ENCODE data around the gene PPP2R3B. TPM values are rescaled to one million over a fixed set of nuclear protein-coding genes. Genes with fewer than 3 reads are reported as not detected.
A peak's percentile ranks its signal among the peaks of the same experiment; 100 is the strongest.

PPP2R3B gene, protein sequence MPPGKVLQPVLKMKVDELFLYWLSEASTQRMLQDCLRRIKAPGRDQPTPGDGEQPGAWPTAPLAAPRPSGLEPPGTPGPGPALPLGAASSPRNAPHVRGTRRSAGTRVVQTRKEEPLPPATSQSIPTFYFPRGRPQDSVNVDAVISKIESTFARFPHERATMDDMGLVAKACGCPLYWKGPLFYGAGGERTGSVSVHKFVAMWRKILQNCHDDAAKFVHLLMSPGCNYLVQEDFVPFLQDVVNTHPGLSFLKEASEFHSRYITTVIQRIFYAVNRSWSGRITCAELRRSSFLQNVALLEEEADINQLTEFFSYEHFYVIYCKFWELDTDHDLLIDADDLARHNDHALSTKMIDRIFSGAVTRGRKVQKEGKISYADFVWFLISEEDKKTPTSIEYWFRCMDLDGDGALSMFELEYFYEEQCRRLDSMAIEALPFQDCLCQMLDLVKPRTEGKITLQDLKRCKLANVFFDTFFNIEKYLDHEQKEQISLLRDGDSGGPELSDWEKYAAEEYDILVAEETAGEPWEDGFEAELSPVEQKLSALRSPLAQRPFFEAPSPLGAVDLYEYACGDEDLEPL
- polyA plus RNA-seq (2013, experiment 1 of 2), result 57.0 TPM
- polyA plus RNA-seq (2013, experiment 2 of 2), result 53.8 TPM

DNA sequence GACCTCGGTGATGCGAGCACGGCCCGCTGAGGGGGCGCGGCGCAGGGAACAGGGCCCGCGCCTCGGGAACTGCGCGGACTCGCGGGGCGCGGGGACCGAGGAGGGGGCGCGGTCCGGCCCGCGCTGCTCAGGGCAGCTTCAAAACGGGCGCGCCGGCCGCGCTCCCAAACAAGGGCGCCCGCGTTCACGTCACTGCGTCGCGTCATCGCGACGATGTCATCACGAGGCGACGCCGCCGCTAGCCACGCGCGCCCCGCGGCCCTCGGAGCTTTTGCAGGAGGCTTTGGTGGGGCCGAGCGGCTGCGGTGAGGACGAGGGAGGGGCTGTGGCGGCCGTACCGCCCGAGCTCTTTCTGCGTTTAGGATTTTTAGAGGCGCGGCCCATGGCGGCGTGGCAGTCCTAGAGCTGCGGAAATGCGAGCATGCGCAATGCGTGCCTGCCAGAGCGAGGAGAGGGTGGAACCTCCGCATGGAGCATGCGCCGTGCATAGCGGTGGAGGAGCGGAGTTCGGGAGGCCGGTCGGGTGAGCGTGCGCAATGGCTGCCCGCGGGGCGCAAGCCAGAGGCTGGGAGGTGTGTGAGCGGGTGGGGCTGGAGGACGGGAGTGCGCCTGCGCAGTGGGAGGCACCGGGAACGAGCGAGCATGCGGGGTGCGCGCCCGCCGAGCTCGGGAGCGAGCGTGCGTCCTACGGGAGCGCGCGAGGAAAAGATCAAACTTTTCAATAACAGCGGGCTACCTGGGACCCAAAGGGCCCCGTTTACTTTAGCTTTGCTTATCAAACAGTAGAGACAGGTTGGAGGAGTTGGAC lies at the start of gene PPP2R3B:
PPP2R3B (minus strand) TSS at position 140 of the 808 bp plus-strand sequence. CDS start 216 bp downstream, outside the sequence.
- Histone ChIP-seq H3K4me3 (ENCODE audit: low read length in 2 of 2) (peak within 1 kb of the TSS; percentile 93 to 95), H4K8ac (ENCODE audit: low read depth, low read length) (no peak within 1 kb of the TSS), H2BK120ac (ENCODE audit: low read depth, low read length) (peak within 1 kb of the TSS; percentile 93), H3K79me1 (ENCODE audit: low read depth, low read length) (no peaks in the 10 kb centered on the region), H4K91ac (ENCODE audit: low read depth, low read length, poor library complexity) (peak within 1 kb of the TSS; percentile 94), H3K9me3 (replicated peaks in 1 of 2; ENCODE audit: control insufficient read depth in 2 of 2, insufficient read depth in 1 of 2, low read depth in 1 of 2, low read length in 2 of 2) (no peaks in the 10 kb centered on the region), H3K4me1 (ENCODE audit: control insufficient read depth in 2 of 2, insufficient read depth in 1 of 2, low read depth in 1 of 2, low read length in 2 of 2) (peaks cover 4 to 10% of the 10 kb centered on the region in 2 donors), H3K27me3 (ENCODE audit: control insufficient read depth in 3 of 3, insufficient read depth in 3 of 3, low read depth in 1 of 3, low read length in 3 of 3) (no peaks in the 10 kb centered on the region), H3K4me2 (ENCODE audit: insufficient read depth, low read length, poor library complexity, severe bottlenecking) (peak within 1 kb of the TSS; percentile 65), H3K23ac (ENCODE audit: low read depth, low read length, poor library complexity) (peak within 1 kb of the TSS; percentile 100), H3K36me3 (replicated peaks in 1 of 2; ENCODE audit: control insufficient read depth in 2 of 2, insufficient read depth in 2 of 2, low read length in 2 of 2) (peaks cover 0 to 11% of the 10 kb centered on the region in 2 donors), H2BK12ac (ENCODE audit: low read length) (no peak within 1 kb of the TSS), H2AFZ (ENCODE audit: low read length) (peak within 1 kb of the TSS; percentile 100), H3K18ac (ENCODE audit: low read length) (peak within 1 kb of the TSS; percentile 100), H2AK5ac (ENCODE audit: low read depth, low read length) (peak within 1 kb of the TSS; percentile 71), H3K27ac (replicated peaks; ENCODE audit: low read length) (peak within 1 kb of the TSS; percentile 87), H2BK15ac (ENCODE audit: low read length) (no peak within 1 kb of the TSS), H3K4ac (ENCODE audit: low read length) (no peak within 1 kb of the TSS), H2BK5ac (ENCODE audit: low read length) (peak within 1 kb of the TSS; percentile 99), H3K14ac (ENCODE audit: low read length) (peak within 1 kb of the TSS; percentile 75), H3K9ac (ENCODE audit: low read depth, low read length, poor library complexity) (peak within 1 kb of the TSS; percentile 95)
- peak; percentile 98 for DNase-seq (ENCODE audit: low spot score)
- no CpG with 5 or more reads among the region's 102 CpGs for WGBS, 2 donors (ENCODE audit: extremely low coverage in 2 of 2, insufficient read length in 2 of 2, insufficient replicate concordance in 1 of 2)

DNA sequence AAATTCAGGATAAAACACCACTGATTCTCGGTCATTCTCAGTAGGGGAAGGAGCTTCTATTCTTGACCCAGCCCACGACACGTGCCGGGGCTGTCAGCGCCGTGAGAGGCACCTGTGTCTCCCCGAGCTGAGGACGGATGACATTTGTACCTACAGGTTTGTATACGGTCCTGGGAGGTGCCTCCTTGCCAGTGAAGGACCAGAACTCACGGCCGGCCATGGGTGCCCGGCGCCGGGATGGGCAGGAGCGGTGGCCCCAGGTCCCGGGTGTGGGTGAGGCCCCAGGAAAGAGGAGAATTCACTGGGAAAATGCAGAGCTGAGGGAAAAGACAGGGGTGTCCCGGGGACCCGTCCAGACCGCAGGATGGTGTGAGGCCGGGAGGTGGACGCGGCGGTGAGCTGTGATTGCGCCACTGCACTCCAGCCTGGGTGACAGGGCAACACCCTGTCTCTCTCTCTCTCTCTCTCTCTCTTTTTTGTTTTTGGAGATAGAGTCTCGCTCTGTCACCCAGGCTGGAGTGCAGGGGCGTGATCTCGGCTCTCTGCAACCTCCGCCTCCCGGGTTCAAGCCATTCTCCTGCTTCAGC lies 48.9 kb upstream of the PPP2R3B start:
- Histone ChIP-seq H3K9ac (ENCODE audit: low read depth, low read length, poor library complexity) (no peak overlapping the region), H3K4me1 (ENCODE audit: control insufficient read depth in 2 of 2, insufficient read depth in 1 of 2, low read depth in 1 of 2, low read length in 2 of 2) (no peaks in the 10 kb centered on the region), H2AK5ac (ENCODE audit: low read depth, low read length) (peak overlapping the region; percentile 84), H3K4ac (ENCODE audit: low read length) (no peak overlapping the region), H3K14ac (ENCODE audit: low read length) (peak overlapping the region; percentile 38), H2BK12ac (ENCODE audit: low read length) (no peak overlapping the region), H4K8ac (ENCODE audit: low read depth, low read length) (no peak overlapping the region), H3K4me3 (ENCODE audit: low read length in 2 of 2) (no peak overlapping the region), H2BK120ac (ENCODE audit: low read depth, low read length) (no peak overlapping the region), H2AFZ (ENCODE audit: low read length) (no peak overlapping the region), H3K18ac (ENCODE audit: low read length) (no peak overlapping the region), H3K23ac (ENCODE audit: low read depth, low read length, poor library complexity) (no peak overlapping the region), H3K36me3 (replicated peaks in 1 of 2; ENCODE audit: control insufficient read depth in 2 of 2, insufficient read depth in 2 of 2, low read length in 2 of 2) (peaks cover 0 to 4% of the 10 kb centered on the region in 2 donors), H2BK5ac (ENCODE audit: low read length) (no peak overlapping the region), H3K9me3 (replicated peaks in 1 of 2; ENCODE audit: control insufficient read depth in 2 of 2, insufficient read depth in 1 of 2, low read depth in 1 of 2, low read length in 2 of 2) (peaks cover 3 to 7% of the 10 kb centered on the region in 2 donors), H3K27me3 (ENCODE audit: control insufficient read depth in 3 of 3, insufficient read depth in 3 of 3, low read depth in 1 of 3, low read length in 3 of 3) (peaks cover 0 to 8% (median 3%) of the 10 kb centered on the region in 3 experiments), H3K4me2 (ENCODE audit: insufficient read depth, low read length, poor library complexity, severe bottlenecking) (no peak overlapping the region), H2BK15ac (ENCODE audit: low read length) (peak overlapping the region; percentile 49), H3K79me1 (ENCODE audit: low read depth, low read length) (peaks cover 6% of the 10 kb centered on the region), H4K91ac (ENCODE audit: low read depth, low read length, poor library complexity) (no peak overlapping the region), H3K27ac (replicated peaks; ENCODE audit: low read length) (no peak overlapping the region)
- no CpG with 5 or more reads among the region's 29 CpGs for WGBS, 2 donors (ENCODE audit: extremely low coverage in 2 of 2, insufficient read length in 2 of 2, insufficient replicate concordance in 1 of 2)
- no peak for DNase-seq (ENCODE audit: low spot score)

DNA sequence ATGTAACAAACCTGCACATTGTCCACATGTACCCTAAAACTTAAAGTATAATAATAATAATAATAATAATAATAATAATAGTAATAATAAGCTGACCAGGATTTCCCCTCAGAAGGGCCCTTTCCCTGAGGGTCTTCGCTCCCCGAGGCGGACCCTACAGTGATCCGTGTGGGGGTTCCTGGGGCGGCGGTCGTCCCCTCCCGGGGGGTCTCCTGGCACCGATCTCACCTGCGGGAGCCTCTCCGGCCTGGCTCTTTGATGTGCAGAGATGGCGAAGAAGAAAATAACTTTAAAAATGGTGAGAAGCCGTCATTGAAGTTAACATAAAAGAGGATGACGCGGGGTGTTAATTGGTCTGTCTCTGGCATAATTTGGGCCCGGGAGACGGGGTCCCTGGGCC lies 48.2 kb upstream of the PPP2R3B start:
- peaks cover 3 to 5% of the 10 kb centered on the region in 2 donors for H3K9me3 ChIP-seq (replicated peaks in 1 of 2; ENCODE audit: control insufficient read depth in 2 of 2, insufficient read depth in 1 of 2, low read depth in 1 of 2, low read length in 2 of 2)
- H3K4me1 ChIP-seq (ENCODE audit: control insufficient read depth in 2 of 2, insufficient read depth in 1 of 2, low read depth in 1 of 2, low read length in 2 of 2), result no peaks in the 10 kb centered on the region
- peaks cover 0 to 4% of the 10 kb centered on the region in 2 donors for H3K36me3 ChIP-seq (replicated peaks in 1 of 2; ENCODE audit: control insufficient read depth in 2 of 2, insufficient read depth in 2 of 2, low read length in 2 of 2)
- H2AK5ac ChIP-seq (ENCODE audit: low read depth, low read length), result no peak overlapping the region
- DNase-seq (ENCODE audit: low spot score), result no peak
- no peak overlapping the region for H4K8ac ChIP-seq (ENCODE audit: low read depth, low read length)
- H2BK15ac ChIP-seq (ENCODE audit: low read length), result no peak overlapping the region
- no peak overlapping the region for H3K14ac ChIP-seq (ENCODE audit: low read length)
- H3K79me1 ChIP-seq (ENCODE audit: low read depth, low read length), result peaks cover 4% of the 10 kb centered on the region
- H3K18ac ChIP-seq (ENCODE audit: low read length), result no peak overlapping the region
- no peak overlapping the region for H4K91ac ChIP-seq (ENCODE audit: low read depth, low read length, poor library complexity)
- H2BK120ac ChIP-seq (ENCODE audit: low read depth, low read length), result no peak overlapping the region
- no peak overlapping the region for H3K4me2 ChIP-seq (ENCODE audit: insufficient read depth, low read length, poor library complexity, severe bottlenecking)
- H3K4me3 ChIP-seq (ENCODE audit: low read length in 2 of 2), result no peak overlapping the region
- no peak overlapping the region for H3K4ac ChIP-seq (ENCODE audit: low read length)
- no peak overlapping the region for H2BK5ac ChIP-seq (ENCODE audit: low read length)
- H2BK12ac ChIP-seq (ENCODE audit: low read length), result no peak overlapping the region
- H3K27ac ChIP-seq (replicated peaks; ENCODE audit: low read length), result no peak overlapping the region
- H2AFZ ChIP-seq (ENCODE audit: low read length), result no peak overlapping the region
- no peak overlapping the region for H3K23ac ChIP-seq (ENCODE audit: low read depth, low read length, poor library complexity)
- no CpG with 5 or more reads among the region's 17 CpGs for WGBS, 2 donors (ENCODE audit: extremely low coverage in 2 of 2, insufficient read length in 2 of 2, insufficient replicate concordance in 1 of 2)
- H3K9ac ChIP-seq (ENCODE audit: low read depth, low read length, poor library complexity), result no peak overlapping the region
- H3K27me3 ChIP-seq (ENCODE audit: control insufficient read depth in 3 of 3, insufficient read depth in 3 of 3, low read depth in 1 of 3, low read length in 3 of 3), result peaks cover 0 to 8% (median 3%) of the 10 kb centered on the region in 3 experiments

Data from neuronal stem cell (in vitro differentiated cells).